HT-29 (cell line): Measurements from ENCODE around the gene PRKG1. TPM values are rescaled to one million over a fixed set of nuclear protein-coding genes. Genes with fewer than 3 reads are reported as not detected.

Source experiments
- DNase-seq: peaks from one replicate; pipeline ENCODE4 v3.0.0-alpha.2; 2015; ENCODE audit warnings: low spot score
- total RNA-seq: library from RNA; depleted of rRNA; stranded (reverse); fragments of >200 nt; shearing (Covaris generic); gene quantifications from 2 replicates; pipeline ENCODE4 v1.2.3, GENCODE V29; 2014

PRKG1 gene
- total RNA-seq, 1 experiment from 2014 or later, result not detected

DNA sequence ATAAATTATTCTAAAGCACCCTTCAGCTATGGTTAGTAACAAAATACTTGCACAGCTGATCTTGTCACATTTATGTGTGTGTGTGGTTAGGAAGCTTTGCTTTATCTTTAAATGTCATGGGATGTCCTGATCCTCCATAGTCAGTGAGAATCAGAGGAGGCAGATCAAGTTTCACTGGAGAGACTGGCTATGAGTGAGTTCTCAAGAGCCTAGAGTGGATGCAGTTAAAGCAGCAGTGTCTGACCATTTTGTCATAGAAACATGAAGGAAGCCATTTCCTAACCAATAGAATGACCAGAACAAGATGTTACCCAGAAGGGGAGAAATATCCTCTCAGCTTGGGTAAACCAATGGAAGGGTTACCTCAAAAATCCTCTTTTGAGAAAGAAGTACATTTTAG lies 1032.6 kb downstream of the PRKG1 start:
- no peak for DNase-seq

DNA sequence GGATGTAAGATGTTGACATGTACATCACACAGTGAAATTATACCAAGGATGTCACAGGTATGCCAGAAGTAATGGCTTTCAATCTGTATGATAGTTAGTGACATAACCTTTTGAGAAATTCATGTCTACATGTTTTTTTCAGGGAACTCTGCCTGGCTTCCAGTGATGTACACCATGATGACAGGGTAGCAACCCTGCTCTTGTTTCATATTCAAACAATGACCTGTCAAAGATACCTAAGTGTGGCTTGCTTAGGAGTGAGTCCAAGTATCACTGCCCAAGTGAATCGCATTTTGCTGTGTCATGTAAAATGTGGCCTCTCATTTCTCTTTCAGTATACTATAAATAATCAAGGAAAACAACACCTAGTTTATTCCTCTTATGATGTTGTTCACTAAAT lies 1033.9 kb downstream of the PRKG1 start:
- DNase-seq, result no peak

DNA sequence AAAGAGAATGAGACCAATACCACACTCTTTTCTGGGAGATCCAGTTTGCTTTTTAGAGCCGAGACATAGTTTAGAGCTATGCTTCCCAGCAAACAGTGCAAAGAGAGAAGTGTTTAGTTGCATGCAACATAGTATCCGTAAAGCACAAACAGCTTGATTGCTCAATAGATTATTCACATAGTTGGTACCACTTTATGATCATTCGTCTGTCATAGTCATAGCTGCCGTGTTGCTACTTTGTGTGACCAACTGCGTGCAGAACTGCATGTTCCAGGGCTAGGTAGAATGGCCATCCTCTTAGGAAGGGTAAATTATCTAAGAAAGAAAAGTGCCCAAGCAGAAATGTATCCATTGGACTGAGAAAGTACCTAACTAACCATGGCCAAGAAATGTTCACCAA lies 1036.3 kb downstream of the PRKG1 start:
- DNase-seq, result no peak

DNA sequence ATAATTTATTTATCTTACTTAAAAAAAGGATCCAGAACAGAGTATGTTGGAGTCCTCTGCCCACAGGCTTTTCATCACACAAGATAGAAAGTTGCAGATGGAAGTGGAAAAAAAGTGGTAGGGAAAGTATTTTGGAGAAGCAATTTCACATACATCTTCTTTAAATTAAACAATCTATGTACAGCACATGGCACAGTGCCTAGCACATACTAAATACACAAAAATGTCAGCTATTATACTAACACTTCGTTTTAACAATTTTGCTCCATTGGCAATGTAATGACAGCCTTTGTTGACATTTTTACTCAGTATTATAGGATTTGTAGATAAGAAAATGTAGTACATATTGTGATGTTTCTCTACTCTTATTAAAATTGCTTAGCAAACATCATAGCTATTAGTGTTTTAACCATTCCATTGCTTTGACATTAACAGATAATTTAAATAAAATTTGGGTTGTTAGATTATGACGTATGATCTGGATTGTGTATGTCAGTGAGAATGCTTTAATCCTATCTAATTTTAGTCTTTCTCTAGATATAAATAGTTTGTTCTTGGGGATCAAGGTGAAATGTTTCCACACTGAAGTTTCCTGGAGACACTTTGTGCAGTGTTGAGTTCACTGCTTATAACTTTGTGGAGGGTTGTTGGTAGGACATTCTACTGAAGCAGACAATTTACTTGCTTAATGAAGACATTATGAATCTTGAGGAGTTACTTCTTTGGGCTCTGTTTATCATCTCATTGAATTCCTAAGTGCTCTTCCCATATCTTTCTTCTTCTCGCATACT lies 1037.0 kb downstream of the PRKG1 start:
- no peak for DNase-seq

DNA sequence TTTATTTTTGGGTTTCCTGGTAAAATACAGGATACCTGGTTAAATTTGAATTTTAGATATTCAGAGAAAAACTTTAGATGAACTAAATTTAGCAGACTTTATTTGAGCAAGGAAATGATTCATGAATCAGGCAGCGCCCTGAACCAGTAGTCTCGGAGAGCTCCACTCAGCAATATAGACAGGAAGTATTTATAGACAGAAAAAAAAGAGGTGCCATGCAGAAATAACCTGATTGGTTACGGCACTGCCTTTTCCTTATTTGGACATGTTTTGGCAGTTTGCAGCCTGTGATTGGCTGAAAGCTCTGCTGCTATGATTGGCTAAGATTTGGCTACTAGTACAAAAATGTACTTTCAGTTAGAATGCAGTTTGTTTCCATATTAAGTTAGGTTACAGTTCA lies 1041.5 kb downstream of the PRKG1 start:
- no peak for DNase-seq

DNA sequence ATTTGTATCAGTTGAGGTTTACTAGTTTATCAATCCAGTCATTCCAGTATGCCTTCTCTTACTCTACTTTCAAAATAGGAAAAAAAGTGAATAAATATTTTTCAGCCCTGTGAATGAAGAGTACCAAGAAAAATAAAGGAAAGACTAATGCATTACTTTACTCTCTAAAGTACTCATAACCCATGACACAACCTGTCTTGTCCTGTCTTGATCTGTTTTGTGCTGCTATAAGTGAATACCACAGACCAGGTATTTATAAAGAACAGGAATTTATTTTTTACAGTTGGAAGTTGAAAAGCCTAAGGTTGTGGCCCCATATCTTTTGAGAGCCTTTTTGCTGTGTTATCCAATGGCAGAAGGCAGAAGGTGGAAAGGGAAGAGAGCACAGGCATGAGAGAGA lies 1045.2 kb downstream of the PRKG1 start:
- no peak for DNase-seq

DNA sequence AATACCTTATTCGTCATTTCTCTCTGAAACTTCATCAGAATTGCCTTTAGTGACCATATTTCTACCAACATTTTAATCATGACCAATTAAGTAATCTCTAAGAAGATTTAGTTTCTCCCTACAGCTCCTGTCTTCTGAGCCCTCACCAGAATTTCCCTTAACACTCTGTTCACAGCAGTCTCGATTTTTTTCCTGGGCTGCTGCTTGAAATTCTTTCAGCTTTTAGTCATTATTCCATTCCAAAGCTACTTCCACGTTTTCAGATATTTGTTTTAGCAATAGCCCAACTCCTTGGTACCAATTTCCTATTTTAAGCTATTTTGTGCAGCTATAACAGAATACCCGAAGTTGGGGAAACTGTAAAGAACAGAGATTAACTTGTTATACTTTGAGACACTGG lies 1047.4 kb downstream of the PRKG1 start:
- no peak for DNase-seq

DNA sequence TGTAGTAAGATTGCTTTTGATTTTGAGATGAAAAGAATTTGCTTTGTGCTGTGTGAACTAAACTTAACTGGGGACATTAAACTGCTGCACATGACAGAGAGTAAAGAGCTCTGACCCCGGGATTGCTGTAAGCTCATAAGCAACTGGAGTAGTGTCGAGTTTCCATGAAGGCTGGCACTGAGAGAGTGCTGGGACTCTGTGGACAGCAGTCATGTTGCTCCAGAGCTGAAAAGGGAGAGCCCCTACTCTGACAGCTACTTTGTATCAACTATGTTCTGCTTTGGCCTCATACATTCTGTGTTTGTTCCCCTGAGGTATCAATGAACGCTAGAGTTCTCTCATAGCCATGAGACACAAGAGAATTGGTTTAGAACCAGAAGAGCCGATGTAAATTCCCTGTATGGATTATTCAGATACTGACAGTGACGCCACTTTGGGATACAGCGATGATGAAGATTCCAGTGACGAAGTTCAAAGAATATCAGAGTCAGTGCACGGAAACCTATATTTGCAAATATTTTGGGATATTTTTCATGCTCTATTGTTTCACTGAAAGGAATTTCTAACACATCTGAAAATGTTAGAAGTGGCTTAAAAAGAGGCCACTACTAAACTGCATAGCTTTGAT lies 1053.9 kb downstream of the PRKG1 start:
- DNase-seq, result no peak

DNA sequence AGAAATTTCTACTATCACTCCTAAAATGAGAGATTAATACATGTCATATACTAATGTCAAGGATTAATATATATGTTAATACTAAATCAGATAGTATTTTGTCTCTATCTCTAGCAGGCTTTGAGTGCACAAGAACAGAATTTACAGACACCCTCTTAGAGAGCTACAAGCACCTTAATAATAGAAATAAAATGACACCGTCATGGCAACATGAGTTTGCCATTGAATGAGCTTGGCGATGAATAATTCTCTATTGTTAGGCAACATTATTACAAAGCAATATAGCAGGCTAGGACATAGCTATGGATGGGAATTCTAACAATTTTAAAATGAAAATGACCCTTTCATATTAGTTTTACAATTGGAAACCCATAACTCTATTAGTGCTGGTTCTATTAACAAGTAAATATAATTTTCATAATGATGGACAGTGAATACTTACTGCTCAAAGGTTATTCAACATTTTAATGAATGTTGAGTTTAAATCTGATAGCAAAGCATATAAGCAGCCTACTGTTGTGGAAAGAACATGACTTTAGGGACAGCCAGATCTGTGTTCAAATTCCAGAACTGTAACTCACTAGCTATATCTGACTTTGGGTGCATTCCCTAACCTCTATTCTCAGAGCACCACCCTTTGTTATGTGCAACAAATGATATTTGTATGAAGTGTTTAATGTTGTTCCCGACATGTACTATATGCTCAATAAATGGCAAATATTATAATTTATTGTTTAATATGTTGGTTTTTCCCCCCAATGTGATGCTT lies 1055.3 kb downstream of the PRKG1 start:
- no peak for DNase-seq

DNA sequence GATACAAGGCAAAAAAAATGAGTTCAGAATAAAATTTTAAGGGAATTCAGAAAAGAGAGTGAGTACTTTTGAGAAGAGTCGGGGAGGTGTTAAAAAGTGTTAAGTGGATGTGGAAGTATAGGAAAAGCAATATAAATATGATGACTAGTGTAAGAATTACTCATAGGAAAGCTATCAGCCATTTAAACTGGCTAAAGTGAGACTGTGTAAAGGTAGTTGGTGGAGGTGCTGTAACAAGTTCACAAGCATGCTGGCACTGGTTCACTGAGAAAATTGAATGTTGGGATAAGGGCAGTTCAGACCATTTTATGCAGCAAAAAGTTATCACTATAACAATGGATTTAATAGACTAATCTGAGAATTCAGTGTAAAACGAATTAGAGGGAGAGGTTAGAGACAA lies 1060.8 kb downstream of the PRKG1 start:
- no peak for DNase-seq

DNA sequence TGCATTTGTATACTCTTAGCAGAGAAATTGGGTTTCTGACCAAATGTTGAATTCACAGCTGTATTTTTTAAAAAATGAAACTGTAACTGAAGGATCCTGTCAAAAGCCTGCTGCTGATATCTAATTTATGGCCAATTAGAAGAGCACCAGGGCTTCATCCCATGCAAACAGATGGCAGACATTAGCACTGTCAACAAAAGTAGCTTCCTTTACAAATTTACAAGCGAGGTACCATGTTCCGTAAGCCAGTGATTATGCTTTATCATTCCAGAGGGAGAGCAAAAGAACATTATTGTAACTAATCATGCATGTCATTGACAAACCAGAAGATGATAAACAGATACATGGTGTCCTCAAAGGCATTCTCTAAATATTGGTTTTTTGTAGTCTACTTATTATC lies 1062.6 kb downstream of the PRKG1 start:
- no peak for DNase-seq

DNA sequence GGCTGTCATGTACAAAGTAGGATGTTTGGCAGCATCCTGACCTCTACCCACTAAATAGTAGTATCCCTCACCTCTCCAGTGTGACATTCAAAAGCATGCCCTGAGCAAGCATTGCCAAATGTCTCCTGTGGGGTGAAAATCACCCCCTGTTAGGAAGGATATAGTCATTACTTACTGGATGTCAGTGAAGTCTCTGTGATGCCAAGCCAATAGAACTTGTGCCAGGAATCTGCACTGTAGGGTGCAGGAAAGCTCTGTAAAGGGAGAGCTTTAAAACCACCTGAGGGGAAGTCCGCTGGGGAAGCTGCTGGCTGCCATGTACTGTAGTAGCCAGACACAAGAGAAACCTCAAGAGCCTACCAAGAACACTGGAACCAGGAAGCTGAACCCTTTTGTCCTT lies 1069.1 kb downstream of the PRKG1 start:
- no peak for DNase-seq

DNA sequence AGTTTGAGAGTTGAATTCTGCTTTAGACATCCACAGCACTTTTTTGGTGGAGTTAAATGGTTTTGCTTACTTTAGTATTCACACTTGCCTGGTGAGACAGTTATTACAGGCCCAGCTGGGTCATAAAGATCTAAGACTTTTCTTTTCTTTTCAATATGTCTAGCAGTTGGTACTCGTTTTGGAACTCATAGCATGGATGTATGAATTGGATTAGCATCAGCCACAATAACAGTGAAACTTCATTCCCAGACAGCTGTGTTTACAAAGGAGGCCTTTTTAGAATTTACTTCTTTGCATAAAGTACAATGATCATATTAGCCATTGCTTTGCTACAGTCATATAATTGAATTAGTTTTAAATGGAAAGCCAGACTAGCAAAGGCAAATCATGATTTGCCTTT lies 1071.3 kb downstream of the PRKG1 start:
- no peak for DNase-seq

DNA sequence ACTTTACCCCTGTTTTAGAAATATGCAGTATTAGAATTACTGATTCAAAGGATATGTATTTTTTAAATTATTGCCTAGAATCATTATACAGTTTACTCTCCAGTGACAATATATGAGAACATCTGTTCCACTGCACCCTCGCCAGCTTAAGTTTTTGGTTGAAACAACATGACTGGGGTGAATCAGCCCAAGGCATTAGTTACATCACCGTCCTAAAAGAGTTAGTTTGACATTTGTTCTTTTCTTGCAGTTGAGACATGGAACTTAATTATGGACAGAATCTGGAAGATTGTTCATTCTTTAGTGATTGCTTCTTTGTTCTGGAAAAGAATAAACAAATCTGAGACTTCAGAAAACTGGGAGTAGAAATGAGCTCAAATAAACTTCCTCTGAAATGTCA lies 1072.5 kb downstream of the PRKG1 start:
- DNase-seq, result no peak

DNA sequence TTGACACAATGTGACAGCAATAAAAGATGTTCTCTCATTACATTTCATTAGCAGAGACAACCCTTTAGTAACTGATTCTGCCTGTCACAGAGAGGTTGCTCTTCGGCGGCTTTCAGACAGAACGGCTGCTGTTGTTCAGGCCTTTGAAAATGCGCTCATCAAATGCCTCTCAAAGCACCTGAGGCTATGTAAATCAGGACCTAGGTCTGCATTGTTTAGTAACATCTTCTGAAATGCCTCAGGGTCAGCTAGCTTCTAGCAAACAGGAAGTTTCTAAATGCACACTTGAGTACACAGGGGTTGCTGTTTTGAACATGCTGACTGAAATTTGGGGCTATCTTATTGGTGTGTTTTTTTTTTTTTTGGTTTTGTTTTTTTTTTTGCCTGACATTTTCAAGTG lies 1096.5 kb downstream of the PRKG1 start:
- no peak for DNase-seq

DNA sequence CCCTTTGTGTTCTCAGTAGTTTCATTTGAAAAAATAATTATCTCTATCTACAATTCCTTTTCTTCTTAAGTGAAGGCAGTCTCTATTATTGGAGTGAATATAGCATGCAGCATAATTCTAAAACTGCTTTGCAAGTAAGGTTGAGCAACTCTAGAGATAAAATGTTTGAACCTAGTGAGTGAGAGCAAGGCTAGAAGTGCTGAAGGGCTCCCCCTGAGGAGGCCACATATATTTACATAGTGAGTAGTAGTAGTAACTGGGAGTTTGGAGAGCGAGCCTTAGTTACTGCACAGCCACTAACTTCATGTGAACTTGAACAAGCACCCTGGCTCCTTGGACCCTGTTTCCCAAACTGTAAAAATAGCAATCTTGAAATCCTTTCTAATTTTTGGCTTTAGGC lies 1098.3 kb downstream of the PRKG1 start:
- no peak for DNase-seq

DNA sequence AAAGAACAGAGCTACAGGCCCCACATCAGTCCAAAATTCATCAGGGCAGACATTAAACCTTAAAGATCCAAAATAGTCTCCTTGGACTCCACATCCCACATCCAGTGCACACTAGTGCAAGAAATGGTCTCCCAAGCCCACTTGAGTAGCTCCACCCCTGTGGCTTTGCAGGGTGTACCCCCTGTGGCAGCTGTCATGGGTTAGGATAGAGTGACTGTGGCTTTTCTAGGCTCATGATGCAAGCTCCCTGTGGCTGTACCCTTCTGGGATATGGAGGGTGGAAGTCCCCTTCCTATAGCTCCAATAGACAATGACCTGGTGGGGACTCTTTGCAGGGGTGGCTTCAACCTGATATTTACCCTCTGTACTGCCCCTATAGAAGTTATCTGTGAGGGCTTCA lies 1111.0 kb downstream of the PRKG1 start:
- no peak for DNase-seq

DNA sequence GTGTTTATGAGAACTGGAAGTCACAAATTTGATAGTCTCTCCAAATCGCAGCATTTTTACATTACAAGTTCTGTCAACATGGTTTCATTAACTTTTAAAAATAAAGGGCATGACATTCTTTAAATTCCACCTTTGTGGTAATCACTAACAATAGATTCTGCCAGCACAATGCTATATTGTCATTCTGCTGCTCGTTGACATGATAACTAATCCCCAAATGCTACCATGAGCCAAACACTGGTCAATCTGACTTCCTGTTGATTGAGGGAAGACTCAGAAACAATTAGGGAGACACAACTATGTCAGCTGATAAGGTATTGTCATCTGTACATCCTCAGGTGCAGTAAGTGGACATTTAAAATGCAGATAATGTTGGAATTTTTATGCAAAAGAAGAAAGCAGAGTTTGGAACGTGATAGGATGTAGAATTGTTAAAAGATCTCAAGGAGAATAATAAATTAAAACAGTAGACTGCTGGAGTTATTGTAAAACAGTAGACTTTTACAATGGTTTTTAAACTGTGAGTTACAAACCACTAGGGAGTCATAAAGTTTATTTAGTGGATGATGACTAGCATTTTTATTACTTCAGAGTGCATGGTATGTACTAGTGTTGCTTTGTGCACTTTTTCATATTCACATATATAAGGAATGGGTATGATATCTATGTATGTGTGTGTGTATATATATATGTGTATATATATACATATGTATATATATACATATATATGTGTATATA lies 1113.4 kb downstream of the PRKG1 start:
- no peak for DNase-seq

DNA sequence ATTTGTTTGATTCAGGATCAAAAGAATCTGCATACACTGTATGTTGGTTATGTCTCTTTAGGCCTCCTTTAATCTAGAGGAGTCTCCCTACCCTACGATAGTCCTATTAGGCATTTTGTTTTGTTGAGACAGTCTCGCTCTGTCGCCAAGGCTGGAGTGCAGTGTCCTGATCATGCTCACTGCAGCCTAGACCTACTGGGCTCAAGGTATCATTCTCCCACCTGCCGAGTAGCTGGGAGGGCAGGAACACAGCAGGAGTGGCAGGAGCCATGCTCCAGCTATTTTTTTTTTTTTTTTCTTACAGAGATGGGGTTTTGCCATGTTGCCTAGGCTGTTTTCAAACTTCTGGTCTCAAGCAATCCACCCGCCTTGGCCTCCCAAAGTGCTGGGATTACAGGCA lies 1116.8 kb downstream of the PRKG1 start:
- no peak for DNase-seq

DNA sequence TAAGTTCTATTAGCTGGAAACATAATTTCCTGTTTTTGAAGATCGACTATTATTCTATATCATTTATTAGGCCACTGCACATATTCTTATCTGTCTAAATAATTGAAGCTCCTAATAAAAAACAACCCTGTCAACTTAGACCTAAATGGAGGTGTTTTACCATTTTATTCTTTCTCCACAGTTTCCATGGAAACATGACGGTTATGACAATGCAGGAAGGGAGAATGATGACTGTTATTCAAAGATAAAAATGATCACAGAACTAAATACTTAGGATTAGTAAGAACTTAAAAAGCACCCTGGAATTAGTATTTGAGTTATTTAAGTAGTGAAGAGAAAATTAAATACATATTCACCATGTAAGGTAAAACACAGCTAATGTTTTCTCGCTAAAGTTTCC lies 1119.9 kb downstream of the PRKG1 start:
- DNase-seq, result no peak

DNA sequence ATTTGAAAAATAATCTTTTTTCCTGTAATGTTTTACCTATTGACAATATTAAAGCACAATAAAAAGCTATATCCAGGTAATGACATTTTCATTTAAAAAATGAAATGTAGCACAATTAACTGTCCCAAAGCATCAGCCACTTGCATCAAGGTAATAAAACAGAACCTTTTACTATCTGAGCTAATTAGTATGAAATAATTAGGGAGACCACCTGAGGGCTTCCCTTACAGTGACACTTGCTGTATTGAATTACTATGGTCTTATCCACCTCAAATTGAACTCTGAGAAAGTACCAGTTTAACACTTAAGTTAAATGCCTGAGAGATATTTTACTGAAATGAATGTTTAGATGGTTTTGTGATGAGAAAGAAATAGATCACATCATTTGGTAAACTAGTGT lies 1120.4 kb downstream of the PRKG1 start:
- DNase-seq, result no peak

DNA sequence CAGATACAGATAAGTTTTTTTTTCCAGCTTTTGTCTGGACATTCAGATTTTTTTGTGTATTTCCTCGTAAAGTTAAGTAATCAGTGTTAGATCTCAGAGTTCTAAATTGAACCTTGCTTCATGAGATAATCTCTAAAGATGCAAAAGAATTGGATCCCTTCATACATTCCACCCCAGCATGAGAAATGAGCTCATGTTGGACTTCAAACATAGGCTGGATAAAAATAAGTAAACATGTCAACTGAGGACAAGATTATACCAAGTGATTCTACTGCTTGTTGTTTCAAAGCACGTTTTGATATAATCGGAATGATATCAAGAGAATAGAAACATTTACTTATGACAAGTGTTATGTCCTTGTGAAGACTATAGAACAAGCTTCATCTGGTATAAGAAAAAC lies 1122.8 kb downstream of the PRKG1 start:
- DNase-seq, result no peak
